Astrocyte of the spinal cord (primary cell): ENCODE data around the gene SCRT2.

Experiments used
- DNase-seq: peaks from one replicate; pipeline ENCODE4 v3.0.0; 2011; ENCODE audit warnings: low read depth, low spot score
- H3K4me3 ChIP-seq: 2 replicates; pipeline ENCODE4 v1.5.1; 2011; ENCODE audit warnings: low read depth, mild to moderate bottlenecking, low read length, moderate library complexity
- in situ Hi-C: cut with HindIII; loops from 2 replicates; pipeline ENCODE4 v1.10.0; 2017; ENCODE audit warnings: low sequenced_read_pairs
- TF ChIP-seq, protein P1 (sequence below): IDR thresholded peaks from 2 replicates; pipeline ENCODE4 v1.5.1; 2012; ENCODE audit warnings: low read depth, mild to moderate bottlenecking, low read length, inconsistent platforms

Gene SCRT2

DNA sequence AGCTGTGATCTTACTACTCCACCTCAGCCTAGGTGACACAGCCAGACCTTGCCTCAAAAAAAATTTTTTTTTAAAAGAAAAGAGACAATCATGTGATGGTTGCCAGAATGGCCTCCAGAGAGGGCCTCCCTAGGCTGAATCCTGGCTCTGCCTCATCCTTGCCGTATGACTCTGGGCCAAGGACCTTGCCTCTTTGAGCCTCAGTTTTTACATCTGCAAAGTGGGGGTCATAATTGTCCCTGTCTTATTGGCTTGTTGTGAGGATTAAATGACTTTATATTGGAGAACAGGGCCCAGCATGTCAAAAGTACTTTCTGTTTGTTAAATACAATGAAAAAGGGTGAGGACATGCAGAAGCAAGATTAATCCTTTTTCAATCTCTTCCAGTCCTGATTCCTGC, 37.0 kb downstream of the SCRT2 start:
- TF ChIP-seq, protein P1, sequence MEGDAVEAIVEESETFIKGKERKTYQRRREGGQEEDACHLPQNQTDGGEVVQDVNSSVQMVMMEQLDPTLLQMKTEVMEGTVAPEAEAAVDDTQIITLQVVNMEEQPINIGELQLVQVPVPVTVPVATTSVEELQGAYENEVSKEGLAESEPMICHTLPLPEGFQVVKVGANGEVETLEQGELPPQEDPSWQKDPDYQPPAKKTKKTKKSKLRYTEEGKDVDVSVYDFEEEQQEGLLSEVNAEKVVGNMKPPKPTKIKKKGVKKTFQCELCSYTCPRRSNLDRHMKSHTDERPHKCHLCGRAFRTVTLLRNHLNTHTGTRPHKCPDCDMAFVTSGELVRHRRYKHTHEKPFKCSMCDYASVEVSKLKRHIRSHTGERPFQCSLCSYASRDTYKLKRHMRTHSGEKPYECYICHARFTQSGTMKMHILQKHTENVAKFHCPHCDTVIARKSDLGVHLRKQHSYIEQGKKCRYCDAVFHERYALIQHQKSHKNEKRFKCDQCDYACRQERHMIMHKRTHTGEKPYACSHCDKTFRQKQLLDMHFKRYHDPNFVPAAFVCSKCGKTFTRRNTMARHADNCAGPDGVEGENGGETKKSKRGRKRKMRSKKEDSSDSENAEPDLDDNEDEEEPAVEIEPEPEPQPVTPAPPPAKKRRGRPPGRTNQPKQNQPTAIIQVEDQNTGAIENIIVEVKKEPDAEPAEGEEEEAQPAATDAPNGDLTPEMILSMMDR, result no peak
- in situ Hi-C loops, result no loop called here
- DNase-seq, result no peak
- no peak overlapping the region for H3K4me3 ChIP-seq

DNA sequence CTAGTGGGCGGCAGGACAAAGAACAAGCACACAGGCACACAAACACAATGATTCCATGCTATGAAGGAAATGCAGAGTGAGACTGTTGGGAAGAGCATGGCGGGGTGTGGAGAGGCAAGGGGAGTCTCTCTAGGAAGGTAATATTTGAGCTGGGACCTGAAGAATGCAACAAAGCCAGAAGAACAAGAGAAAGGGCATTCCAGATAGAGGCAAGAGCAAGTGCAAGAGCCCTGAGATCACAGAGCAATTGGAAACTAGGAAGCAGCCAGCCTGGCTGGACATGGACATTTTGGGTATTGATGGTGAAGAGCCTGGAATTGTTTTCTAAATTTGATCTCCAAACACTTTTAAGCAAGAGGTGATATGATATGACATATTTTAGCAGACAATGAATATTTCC, 38.0 kb downstream of the SCRT2 start:
- TF ChIP-seq, protein P1, result no peak
- in situ Hi-C loops, result no loop called here

DNA sequence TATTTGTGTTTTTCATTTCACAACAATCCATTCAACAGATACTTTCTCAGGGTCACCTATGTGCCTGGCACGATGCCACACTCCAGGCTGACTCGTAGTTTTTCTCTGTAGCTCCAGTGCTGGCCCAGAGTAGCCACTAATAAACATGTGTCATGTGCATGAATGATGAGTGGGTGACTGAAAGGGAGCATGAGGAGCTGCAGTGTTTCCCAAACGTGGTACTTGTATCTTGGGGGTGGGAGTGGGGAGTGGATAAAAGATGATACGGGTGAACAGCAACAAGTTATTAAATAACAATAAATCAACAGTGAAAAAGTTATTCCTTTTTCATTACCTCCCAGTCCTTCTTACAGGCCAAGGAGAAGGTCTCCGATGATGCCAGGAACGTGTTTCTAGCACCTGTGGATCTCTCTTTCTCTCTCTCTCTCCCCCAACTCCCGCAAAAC, 39.7 kb downstream of the SCRT2 start:
- in situ Hi-C loops, result no loop called here
- H3K4me3 ChIP-seq, result no peak overlapping the region
- TF ChIP-seq, protein P1, result no peak
- no peak for DNase-seq

More for the DNA sequence above, 38.0 kb downstream of the SCRT2 start:
- no peak for DNase-seq
- H3K4me3 ChIP-seq, result no peak overlapping the region

DNA sequence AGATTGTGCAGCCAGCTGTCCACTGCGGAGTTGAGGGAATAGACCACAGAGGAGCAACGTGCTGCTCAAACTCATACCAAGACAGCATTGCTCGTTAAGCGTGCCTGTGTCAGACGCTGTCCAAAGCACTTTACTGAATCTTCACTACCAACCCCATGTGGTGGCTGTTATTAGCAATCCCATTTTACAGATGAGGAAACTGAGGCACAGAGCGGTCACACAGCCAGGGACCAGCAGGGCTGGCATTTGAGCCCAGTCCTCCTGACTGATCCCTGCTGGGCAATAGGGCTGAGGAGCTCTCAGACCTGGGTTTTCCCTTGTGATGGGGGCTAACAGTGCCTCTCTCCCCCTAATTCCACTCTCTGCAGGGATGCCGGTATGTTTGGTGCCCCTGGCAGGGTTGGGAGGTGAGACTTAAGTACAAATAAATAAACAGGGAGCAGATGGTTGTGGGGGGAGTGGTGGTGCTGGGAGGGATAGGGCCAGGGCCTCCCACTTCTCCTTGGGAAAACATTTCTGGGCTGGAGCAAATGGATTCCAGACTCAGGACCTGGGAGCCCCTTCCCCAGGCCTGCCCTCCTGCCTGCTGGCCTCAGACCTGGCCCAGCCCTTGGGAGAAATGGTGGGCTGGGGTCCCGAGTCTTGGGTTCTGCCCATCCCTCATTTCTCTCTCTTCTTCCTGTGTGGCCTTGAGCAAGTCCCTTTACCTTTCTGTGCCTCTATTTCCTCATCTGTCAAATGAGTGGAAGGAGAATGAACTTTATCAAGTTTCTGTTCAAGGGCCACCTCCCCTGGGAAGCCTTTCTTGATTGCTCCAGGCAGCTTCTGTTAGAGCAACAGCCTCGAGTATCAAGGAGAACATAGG, 40.3 kb downstream of the SCRT2 start:
- in situ Hi-C loops, result no loop called here
- H3K4me3 ChIP-seq, result no peak overlapping the region
- no peak for DNase-seq
- TF ChIP-seq, protein P1, result no peak

DNA sequence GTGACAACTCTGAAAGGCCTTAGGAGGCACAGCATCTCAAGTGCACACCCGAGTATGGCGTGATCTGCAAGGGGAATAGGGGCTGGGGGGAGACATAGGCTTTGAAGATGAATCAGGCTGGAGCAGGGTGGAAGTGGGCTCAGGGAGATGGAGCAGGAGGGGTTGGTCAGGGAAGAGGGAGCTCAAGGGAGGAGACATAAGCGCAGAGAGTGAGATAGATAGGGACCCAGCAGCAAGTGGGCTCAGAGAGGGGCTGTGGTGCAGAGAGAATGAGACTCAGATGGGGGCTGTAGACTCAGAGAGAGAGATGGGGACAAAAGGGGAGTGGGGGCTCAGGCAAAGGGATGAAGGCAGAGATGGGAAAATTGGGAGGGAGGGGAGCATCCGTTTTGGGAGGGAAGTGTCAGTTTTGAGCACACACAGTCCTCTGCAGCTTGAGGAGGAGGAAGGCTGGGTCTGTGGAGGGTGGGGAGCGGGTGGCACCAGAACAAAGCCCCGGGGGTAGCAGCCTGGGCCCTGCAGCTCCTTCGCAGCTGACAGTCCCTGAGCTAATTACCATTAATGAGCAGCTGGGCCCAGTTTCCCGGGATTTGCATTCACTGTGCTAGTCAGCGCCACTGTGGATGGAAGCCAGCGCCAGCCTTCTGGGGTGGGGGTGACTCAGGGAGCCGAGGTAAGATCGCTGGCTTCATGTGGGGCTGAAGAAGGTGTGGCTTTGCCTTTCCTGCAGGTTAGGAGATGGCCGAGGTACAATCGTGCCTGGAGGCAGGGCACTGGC, 41.3 kb downstream of the SCRT2 start:
- H3K4me3 ChIP-seq, result no peak overlapping the region
- in situ Hi-C loops, result no loop called here
- DNase-seq, result no peak
- TF ChIP-seq, protein P1, result no peak

DNA sequence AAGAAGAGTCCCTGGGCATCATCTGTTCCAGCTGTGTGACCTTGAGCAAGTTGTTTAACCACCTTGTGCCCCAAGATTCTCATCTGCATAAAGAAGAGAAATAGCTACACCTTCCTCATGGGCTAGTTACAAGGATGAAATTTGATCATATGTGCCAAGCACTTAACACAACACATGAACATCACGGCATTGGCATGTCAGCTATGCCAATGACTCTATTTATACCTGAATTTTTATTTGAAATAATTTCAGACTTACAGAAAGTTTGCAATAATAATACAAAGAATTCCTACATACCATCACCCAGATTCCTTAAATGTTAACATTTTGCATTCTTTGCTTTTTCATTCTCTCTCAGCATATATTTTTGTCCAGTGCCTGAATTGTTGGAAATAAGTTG, 44.5 kb downstream of the SCRT2 start:
- TF ChIP-seq, protein P1, result no peak
- in situ Hi-C loops, result no loop called here
- DNase-seq, result no peak
- H3K4me3 ChIP-seq, result no peak overlapping the region
